ENCODE data around the gene COQ10B. TPM values are rescaled to one million over a fixed set of nuclear protein-coding genes. Genes with fewer than 3 reads are reported as not detected.

The COQ10B gene
- total and polyA plus RNA-seq, 2 of the 4 experiments (the other 2 are of a cell fraction) = 9.5 to 28.7 TPM

- Histone ChIP-seq H3K23ac (ENCODE audit: low read depth, low read length) (no peak overlapping the region), H3K18ac (ENCODE audit: low read depth, low read length) (no peak overlapping the region), H2BK120ac (ENCODE audit: low read depth, low read length) (no peak overlapping the region), H3K36me3 (ENCODE audit: control insufficient read depth, insufficient read depth, low read length) (no peaks in the 10 kb centered on the region), H3K27ac (ENCODE audit: insufficient read depth, low read length) (no peak overlapping the region), H3K9me1 (ENCODE audit: insufficient read depth, low read length) (peaks cover 3% of the 10 kb centered on the region; the same call in 1 of the 2 replicates), H2AK5ac (ENCODE audit: low read depth, low read length) (no peak overlapping the region), H4K91ac (ENCODE audit: insufficient read depth, low read depth, low read length) (no peak overlapping the region), H3K27me3 (ENCODE audit: control insufficient read depth, insufficient read depth, low read length) (no peaks in the 10 kb centered on the region), H3K14ac (replicated peaks; ENCODE audit: low read depth, low read length) (no peak overlapping the region), H3K79me1 (ENCODE audit: low read depth in 1 of 2, low read length in 2 of 2) (no peaks in the 10 kb centered on the region), H3K9ac (ENCODE audit: low read depth, low read length) (no peak overlapping the region), H3K56ac (ENCODE audit: extremely low read depth, insufficient read depth, low read length) (no peak overlapping the region), H2BK5ac (ENCODE audit: low read depth, low read length, poor library complexity, severe bottlenecking) (no peak overlapping the region), H4K5ac (ENCODE audit: low read depth, low read length) (no peak overlapping the region), H4K20me1 (ENCODE audit: insufficient read depth, low read length) (no peaks in the 10 kb centered on the region), H2AK9ac (replicated peaks; ENCODE audit: low read depth, low read length, poor library complexity) (no peak overlapping the region), H2AFZ (replicated peaks; ENCODE audit: low read length, poor library complexity) (no peak overlapping the region), H3K4ac (ENCODE audit: low read depth, low read length) (no peak overlapping the region), H2BK15ac (ENCODE audit: low read depth, low read length) (no peak overlapping the region), H4K8ac (ENCODE audit: low read depth in 2 of 2, low read length in 2 of 2) (no peak overlapping the region), H3K9me3 (ENCODE audit: control insufficient read depth, insufficient read depth, low read length) (no peaks in the 10 kb centered on the region), H2BK20ac (ENCODE audit: low read depth, low read length) (no peak overlapping the region), H3K4me1 (ENCODE audit: control insufficient read depth, insufficient read depth, low read length) (peaks cover 5% of the 10 kb centered on the region), H3K4me2 (ENCODE audit: low read depth, low read length) (no peak overlapping the region), H3K4me3 (ENCODE audit: insufficient read depth, low read depth, low read length) (no peak overlapping the region)
- ATAC-seq (ENCODE audit: low read depth) (no peak), DNase-seq (no peak)
- WGBS, 2 experiments (ENCODE audit: extremely low coverage in 2 of 2, insufficient read length in 1 of 2) = no CpG with 5 or more reads among the region's 1 CpG
- TF ChIP-seq NFE2L2 (IDR thresholded peaks at IDR 0.05; ENCODE audit: low read depth, low read length) (no peak), ELK1 (IDR thresholded peaks at IDR 0.05; ENCODE audit: borderline replicate concordance, low read depth, low read length) (no peak), FOS (IDR thresholded peaks at IDR 0.05; ENCODE audit: low read depth, low read length) (no peak), MXI1 (IDR thresholded peaks at IDR 0.05; ENCODE audit: borderline replicate concordance, low read depth, low read length) (no peak), MAZ (IDR thresholded peaks at IDR 0.05; ENCODE audit: borderline replicate concordance, low read depth, low read length) (no peak), RFX5 (IDR thresholded peaks at IDR 0.05; ENCODE audit: low read depth, low read length) (no peak), RAD21 (IDR thresholded peaks at IDR 0.05; ENCODE audit: low read length) (no peak)
- TF ChIP-seq, protein P1, sequence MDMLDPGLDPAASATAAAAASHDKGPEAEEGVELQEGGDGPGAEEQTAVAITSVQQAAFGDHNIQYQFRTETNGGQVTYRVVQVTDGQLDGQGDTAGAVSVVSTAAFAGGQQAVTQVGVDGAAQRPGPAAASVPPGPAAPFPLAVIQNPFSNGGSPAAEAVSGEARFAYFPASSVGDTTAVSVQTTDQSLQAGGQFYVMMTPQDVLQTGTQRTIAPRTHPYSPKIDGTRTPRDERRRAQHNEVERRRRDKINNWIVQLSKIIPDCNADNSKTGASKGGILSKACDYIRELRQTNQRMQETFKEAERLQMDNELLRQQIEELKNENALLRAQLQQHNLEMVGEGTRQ (IDR thresholded peaks at IDR 0.05; ENCODE audit: low read depth, low read length) = no peak
- ChIA-PET POLR2A (ENCODE audit: unreplicated experiment) (no interaction called here), CTCF (no interaction called here)
- dilution Hi-C loops (cut with HindIII; ENCODE audit: low sequenced_read_pairs, unreplicated experiment) = no loop called here
- BruUV-seq (replicated peaks) = no TSS peak
- in situ Hi-C loops (cut with MboI; ENCODE audit: low sequenced_read_pairs) = no loop called here
- intact Hi-C loops (cut with micrococcal nuclease) = no loop called here
These were observed 7.6 kb upstream of the COQ10B start for GRCh38 chr2:197445746-197446145.

All from IMR-90 (cell line).